ENCODE results near the gene HPF1.
"Not testable (repeated sequence)": the region's sequence is repeated elsewhere in the genome, so short reads cannot be mapped to it uniquely, and the experiment has no call there.

Gene HPF1

GRCh38 chr4:169738604-169739003 lies 19.1 kb downstream of the HPF1 start:
- not testable (repeated sequence) for DNase-seq (ENCODE audit: low read depth)

- DNase-seq (ENCODE audit: low read depth): no peak
These were observed 27.2 kb downstream of the HPF1 start for GRCh38 chr4:169730564-169730963.

- DNase-seq (ENCODE audit: low read depth): no peak
These were observed 30.1 kb downstream of the HPF1 start for GRCh38 chr4:169727616-169728015.

- peak; percentile 13 for DNase-seq (ENCODE audit: low read depth)
These were observed 33.5 kb downstream of the HPF1 start for GRCh38 chr4:169724260-169724659.

- no peak for DNase-seq (ENCODE audit: low read depth)
These were observed 34.4 kb downstream of the HPF1 start for GRCh38 chr4:169723207-169723965.

GRCh38 chr4:169720529-169720928 lies 37.2 kb downstream of the HPF1 start:
- DNase-seq (ENCODE audit: low read depth): no peak

- no peak for DNase-seq (ENCODE audit: low read depth)
These were observed 41.1 kb downstream of the HPF1 start for GRCh38 chr4:169716677-169717076.

GRCh38 chr4:169715826-169716225 lies 41.9 kb downstream of the HPF1 start:
- DNase-seq (ENCODE audit: low read depth): no peak

GRCh38 chr4:169707958-169708643 lies 49.6 kb downstream of the HPF1 start:
- no peak for DNase-seq (ENCODE audit: low read depth)

GRCh38 chr4:169698331-169698730 lies 59.4 kb downstream of the HPF1 start:
- no peak for DNase-seq (ENCODE audit: low read depth)

GRCh38 chr4:169690787-169691186 lies 67.0 kb downstream of the HPF1 start:
- no peak for DNase-seq (ENCODE audit: low read depth)

GRCh38 chr4:169689681-169690080 lies 68.1 kb downstream of the HPF1 start:
- no peak for DNase-seq (ENCODE audit: low read depth)

- DNase-seq (ENCODE audit: low read depth): no peak
These were observed 75.2 kb downstream of the HPF1 start for GRCh38 chr4:169682372-169683047.

Data from GM04504 (cell line).